Gastroesophageal sphincter (tissue), 4 donors: ENCODE measurements around the gene CTNNBL1. TPM values are rescaled to one million over a fixed set of nuclear protein-coding genes. Genes with fewer than 3 reads are reported as not detected.

Experiments
- ATAC-seq: fragments of 150-250 bp; one replicate; pipeline ENCODE4 v1.9.1; 2016; ENCODE audit warnings: mild to moderate bottlenecking, moderate library complexity
- H3K27ac ChIP-seq, 4 donors: fragments of 200-600 bp; sonication (generic) in 3 of 4; 1 replicate in 3 of 4; 2 replicates in 1 of 4; pipeline ENCODE4 v1.5.1; 2016 to 2019
- H3K27me3 ChIP-seq: fragments of 200-600 bp; sonication (generic); one replicate; pipeline ENCODE4 v1.5.1; 2019
- H3K36me3 ChIP-seq, 2 donors: fragments of 200-600 bp; sonication (generic); one replicate each; pipeline ENCODE4 v1.5.1; 2019; ENCODE audit warnings: control low read depth in 1 of 2
- H3K4me1 ChIP-seq, 3 donors: fragments of 200-600 bp; sonication (generic); 1 replicate in 2 of 3; 2 replicates in 1 of 3; pipeline ENCODE4 v1.5.1; 2016 to 2019; ENCODE audit warnings: control low read depth in 2 of 3
- H3K4me3 ChIP-seq, 2 donors: fragments of 200-600 bp; sonication (generic); one replicate each; pipeline ENCODE4 v1.5.1; 2019; ENCODE audit warnings: mild to moderate bottlenecking in 1 of 2, moderate library complexity in 1 of 2
- H3K9me3 ChIP-seq, 3 donors: fragments of 200-600 bp; sonication (generic); one replicate each; pipeline ENCODE4 v1.5.1; 2017 to 2019; ENCODE audit warnings: control low read depth in 2 of 3
- CTCF ChIP-seq, 4 experiments: fragments of 200-600 bp in 2 of 4; fragments of 450-650 bp in 2 of 4; sonication (generic) in 1 of 4; IDR thresholded peaks; one replicate each; pipeline ENCODE4 v1.5.1; 2017 to 2019; ENCODE audit warnings: antibody characterized with exemption in 4 of 4, mild to moderate bottlenecking in 2 of 4, moderate library complexity in 2 of 4
- EP300 ChIP-seq: sonication (generic); formaldehyde crosslinking; IDR thresholded peaks from one replicate; pipeline ENCODE4 v1.6.1; 2017; ENCODE audit warnings: antibody characterized with exemption, mild to moderate bottlenecking
- POLR2A ChIP-seq, 2 donors: fragments of 450-650 bp; IDR thresholded peaks; one replicate each; pipeline ENCODE4 v1.6.1; 2017; ENCODE audit warnings: antibody characterized with exemption in 2 of 2, mild to moderate bottlenecking in 2 of 2, moderate library complexity in 1 of 2
- POLR2AphosphoS5 ChIP-seq: sonication (generic); formaldehyde crosslinking; IDR thresholded peaks from one replicate; pipeline ENCODE4 v1.6.1; 2017; ENCODE audit warnings: antibody characterized with exemption
- WGBS, 2 donors: methylation state at CpG; one replicate each; pipeline ENCODE4 v1.1.5; 2018; ENCODE audit warnings: low coverage in 1 of 2; 5-methylcytosine and 5-hydroxymethylcytosine counted together
- total RNA-seq, 4 donors: library from RNA; depleted of rRNA; stranded (reverse); fragments of >200 nt; gene quantifications; one replicate each; pipeline ENCODE4 v1.1.0, GENCODE V29; 2016

The CTNNBL1 gene
- total RNA-seq, 4 donors from 2014 or later = 43.8 to 58.4 (median 47.1) TPM

- Histone ChIP-seq H3K27me3 (no peaks in the 10 kb centered on the region), H3K9me3 (no peaks in the 10 kb centered on the region), H3K36me3 (peaks cover 5 to 59% of the 10 kb centered on the region in 2 donors), H3K4me3 (no peak overlapping the region), H3K27ac (no peak overlapping the region), H3K4me1 (peaks cover 0 to 15% (median 3%) of the 10 kb centered on the region in 3 donors)
- WGBS, 2 donors = 67 to 95% methylated on average over 3 of the region's 5 CpGs
- TF ChIP-seq POLR2A (IDR thresholded peaks at IDR 0.05) (no peak), EP300 (no peak), CTCF (IDR thresholded peaks at IDR 0.05) (no peak), POLR2AphosphoS5 (no peak)
- ATAC-seq = no peak
Observed at GRCh38 chr20:37774156-37774555, 80.3 kb downstream of the CTNNBL1 start.

DNA sequence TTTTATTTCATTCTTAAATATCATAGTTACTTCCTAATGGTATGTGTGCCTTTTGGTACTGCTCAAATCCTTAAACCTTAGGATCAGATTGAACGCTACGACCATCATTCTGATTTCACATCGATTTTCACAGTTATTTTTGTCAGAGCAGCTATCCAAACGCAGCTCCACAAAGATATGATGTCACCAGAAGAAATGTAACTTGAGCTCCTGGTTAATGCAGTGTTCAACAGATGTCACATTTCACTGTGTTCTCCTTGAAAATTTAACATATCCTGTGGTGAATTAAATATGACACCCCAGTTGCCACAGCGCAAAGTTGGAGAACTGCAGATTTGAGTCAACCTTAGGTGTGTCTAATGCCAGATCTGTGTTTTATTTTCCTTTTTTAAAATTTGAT, 81.4 kb downstream of the CTNNBL1 start:
- Histone ChIP-seq H3K27me3 (no peaks in the 10 kb centered on the region), H3K4me1 (peaks cover 0 to 15% (median 3%) of the 10 kb centered on the region in 3 donors), H3K9me3 (no peaks in the 10 kb centered on the region), H3K27ac (no peak overlapping the region), H3K36me3 (peaks cover 6 to 57% of the 10 kb centered on the region in 2 donors), H3K4me3 (no peak overlapping the region)
- WGBS, 2 donors = 86 to 90% methylated on average over 5 of the region's 5 CpGs
- no peak for ATAC-seq
- TF ChIP-seq POLR2A (IDR thresholded peaks at IDR 0.05) (no peak), CTCF (IDR thresholded peaks at IDR 0.05) (no peak), POLR2AphosphoS5 (no peak), EP300 (no peak)

DNA sequence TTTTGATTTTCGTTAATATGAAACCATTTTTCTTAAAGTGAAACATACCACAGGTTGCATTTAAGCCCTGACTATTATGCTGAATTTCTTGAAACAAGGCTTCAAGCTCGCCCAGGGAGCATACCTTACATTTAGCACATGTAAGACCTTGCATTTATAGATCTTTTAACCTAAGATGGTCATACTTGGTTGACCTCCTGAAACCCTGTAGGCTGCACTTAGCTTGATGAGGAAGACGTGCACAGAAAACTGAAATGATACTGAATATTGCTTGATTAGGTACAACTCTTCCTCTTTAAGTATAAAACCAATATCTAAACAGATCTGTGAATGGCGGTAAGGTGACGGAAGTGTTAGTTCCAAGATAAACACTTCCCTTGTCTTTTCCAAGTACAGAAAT, 82.2 kb downstream of the CTNNBL1 start:
- H3K27me3 ChIP-seq = no peaks in the 10 kb centered on the region
- no peak overlapping the region for H3K27ac ChIP-seq
- TF ChIP-seq EP300 (no peak), POLR2AphosphoS5 (no peak), POLR2A (IDR thresholded peaks at IDR 0.05) (no peak), CTCF (IDR thresholded peaks at IDR 0.05) (no peak)
- 84 to 98% methylated on average over 5 of the region's 5 CpGs for WGBS, 2 donors
- ATAC-seq = no peak
- no peaks in the 10 kb centered on the region for H3K9me3 ChIP-seq
- peaks cover 0 to 15% (median 3%) of the 10 kb centered on the region in 3 donors for H3K4me1 ChIP-seq
- no peak overlapping the region for H3K4me3 ChIP-seq
- peaks cover 5 to 49% of the 10 kb centered on the region in 2 donors for H3K36me3 ChIP-seq

DNA sequence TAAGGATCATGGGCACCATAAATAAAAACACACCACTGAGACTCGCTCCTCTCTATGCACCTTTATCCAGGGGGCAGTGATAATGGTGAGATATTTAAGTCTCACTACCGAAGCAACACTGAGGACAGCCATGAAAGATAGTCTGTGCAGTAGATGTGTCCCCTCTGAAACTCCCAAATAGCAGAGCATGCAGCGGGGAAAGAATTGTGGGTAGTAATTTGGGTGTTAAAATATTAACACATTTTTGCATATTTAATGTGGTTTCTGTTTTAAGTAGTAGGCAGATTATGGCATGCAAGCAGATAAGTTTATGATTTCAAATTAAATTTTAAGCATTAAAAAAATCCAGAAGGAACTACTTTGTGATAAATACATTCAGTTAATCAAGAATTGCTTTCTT, 82.7 kb downstream of the CTNNBL1 start:
- Histone ChIP-seq H3K27ac (no peak overlapping the region), H3K9me3 (no peaks in the 10 kb centered on the region), H3K27me3 (no peaks in the 10 kb centered on the region), H3K36me3 (peaks cover 3 to 44% of the 10 kb centered on the region in 2 donors), H3K4me3 (no peak overlapping the region), H3K4me1 (peaks cover 0 to 15% (median 3%) of the 10 kb centered on the region in 3 donors)
- 86 to 95% methylated on average over 1 to 3 of the region's 3 CpGs for WGBS, 2 donors
- ATAC-seq = no peak
- TF ChIP-seq POLR2A (IDR thresholded peaks at IDR 0.05) (no peak), EP300 (no peak), CTCF (IDR thresholded peaks at IDR 0.05) (no peak), POLR2AphosphoS5 (no peak)
